ENCODE results near the gene AOC2. TPM values are rescaled to one million over a fixed set of nuclear protein-coding genes. Genes with fewer than 3 reads are reported as not detected.

The AOC2 gene
- total and polyA plus RNA-seq, 2 of the 13 experiments (the other 11 are each of a cell fraction or from before 2014, with no cell fraction given): 1.2 to 3.3 TPM

DNA sequence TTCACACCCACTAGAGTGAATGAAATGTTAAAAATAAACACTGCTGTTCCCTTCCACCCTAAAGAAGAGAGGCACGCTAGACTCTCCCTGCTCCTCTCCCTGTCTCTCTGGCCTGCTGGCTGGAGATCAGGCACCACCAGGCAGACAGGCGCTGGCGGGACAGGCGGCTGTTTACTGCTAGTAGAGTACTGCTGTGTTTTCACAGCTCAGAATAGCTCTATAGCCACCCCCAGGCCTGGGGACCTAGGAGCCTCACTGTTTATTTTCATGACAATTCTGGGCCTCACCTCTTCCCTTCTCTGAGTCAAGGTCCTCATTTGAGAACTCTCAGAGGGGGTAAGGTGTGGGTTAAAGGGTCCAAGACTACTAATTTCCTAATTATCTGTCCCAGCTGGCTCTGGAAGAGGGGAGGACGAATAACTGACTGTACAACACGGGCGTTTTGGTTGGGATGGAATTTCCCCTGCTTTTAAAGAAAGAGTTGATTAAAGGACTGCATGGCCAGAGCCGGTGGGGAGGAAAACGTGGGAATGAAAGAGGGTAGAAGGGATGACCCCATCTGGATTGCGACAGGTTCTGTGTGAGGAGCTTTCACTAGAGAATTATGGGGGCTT lies 47.3 kb downstream of the AOC2 start (continued):
- TF ChIP-seq ZNF792 (CRISPR knock-in tag; IDR thresholded peaks at IDR 0.05) (peak; percentile 65; the same call in 1 of the 2 replicates), ZBTB3 (CRISPR knock-in tag; IDR thresholded peaks at IDR 0.05; ENCODE audit: borderline replicate concordance, low read depth) (no peak), MAFF (IDR thresholded peaks at IDR 0.05; ENCODE audit: low read depth, low read length) (no peak), ZNF564 (CRISPR knock-in tag; IDR thresholded peaks at IDR 0.05) (no peak), HNRNPL (IDR thresholded peaks at IDR 0.05; ENCODE audit: low read depth, low read length) (no peak), ZNF510 (CRISPR knock-in tag; IDR thresholded peaks at IDR 0.05; ENCODE audit: low read depth) (no peak), ZZZ3 (CRISPR knock-in tag; IDR thresholded peaks at IDR 0.05; ENCODE audit: borderline replicate concordance) (no peak), SOX5 (CRISPR knock-in tag; IDR thresholded peaks at IDR 0.05; ENCODE audit: borderline replicate concordance) (peak; percentile 53; the same call in 1 of the 2 replicates), BHLHE40 (IDR thresholded peaks at IDR 0.05; ENCODE audit: low read length) (no peak), ZNF446 (CRISPR knock-in tag; IDR thresholded peaks at IDR 0.05) (no peak), NFE2L2 (IDR thresholded peaks at IDR 0.05; ENCODE audit: low read length) (no peak), TAF15 (IDR thresholded peaks at IDR 0.05; ENCODE audit: low read depth, low read length, poor library complexity, severe bottlenecking) (no peak), ZBTB8A (CRISPR knock-in tag; IDR thresholded peaks at IDR 0.05; ENCODE audit: borderline replicate concordance, low read depth) (no peak), IKZF1 (IDR thresholded peaks at IDR 0.05) (no peak), ZNF614 (CRISPR knock-in tag; IDR thresholded peaks at IDR 0.05; ENCODE audit: borderline replicate concordance) (0 out of 2 replicates have a peak, but pooled peaks have one; percentile 67)
- TF ChIP-seq, protein P1, sequence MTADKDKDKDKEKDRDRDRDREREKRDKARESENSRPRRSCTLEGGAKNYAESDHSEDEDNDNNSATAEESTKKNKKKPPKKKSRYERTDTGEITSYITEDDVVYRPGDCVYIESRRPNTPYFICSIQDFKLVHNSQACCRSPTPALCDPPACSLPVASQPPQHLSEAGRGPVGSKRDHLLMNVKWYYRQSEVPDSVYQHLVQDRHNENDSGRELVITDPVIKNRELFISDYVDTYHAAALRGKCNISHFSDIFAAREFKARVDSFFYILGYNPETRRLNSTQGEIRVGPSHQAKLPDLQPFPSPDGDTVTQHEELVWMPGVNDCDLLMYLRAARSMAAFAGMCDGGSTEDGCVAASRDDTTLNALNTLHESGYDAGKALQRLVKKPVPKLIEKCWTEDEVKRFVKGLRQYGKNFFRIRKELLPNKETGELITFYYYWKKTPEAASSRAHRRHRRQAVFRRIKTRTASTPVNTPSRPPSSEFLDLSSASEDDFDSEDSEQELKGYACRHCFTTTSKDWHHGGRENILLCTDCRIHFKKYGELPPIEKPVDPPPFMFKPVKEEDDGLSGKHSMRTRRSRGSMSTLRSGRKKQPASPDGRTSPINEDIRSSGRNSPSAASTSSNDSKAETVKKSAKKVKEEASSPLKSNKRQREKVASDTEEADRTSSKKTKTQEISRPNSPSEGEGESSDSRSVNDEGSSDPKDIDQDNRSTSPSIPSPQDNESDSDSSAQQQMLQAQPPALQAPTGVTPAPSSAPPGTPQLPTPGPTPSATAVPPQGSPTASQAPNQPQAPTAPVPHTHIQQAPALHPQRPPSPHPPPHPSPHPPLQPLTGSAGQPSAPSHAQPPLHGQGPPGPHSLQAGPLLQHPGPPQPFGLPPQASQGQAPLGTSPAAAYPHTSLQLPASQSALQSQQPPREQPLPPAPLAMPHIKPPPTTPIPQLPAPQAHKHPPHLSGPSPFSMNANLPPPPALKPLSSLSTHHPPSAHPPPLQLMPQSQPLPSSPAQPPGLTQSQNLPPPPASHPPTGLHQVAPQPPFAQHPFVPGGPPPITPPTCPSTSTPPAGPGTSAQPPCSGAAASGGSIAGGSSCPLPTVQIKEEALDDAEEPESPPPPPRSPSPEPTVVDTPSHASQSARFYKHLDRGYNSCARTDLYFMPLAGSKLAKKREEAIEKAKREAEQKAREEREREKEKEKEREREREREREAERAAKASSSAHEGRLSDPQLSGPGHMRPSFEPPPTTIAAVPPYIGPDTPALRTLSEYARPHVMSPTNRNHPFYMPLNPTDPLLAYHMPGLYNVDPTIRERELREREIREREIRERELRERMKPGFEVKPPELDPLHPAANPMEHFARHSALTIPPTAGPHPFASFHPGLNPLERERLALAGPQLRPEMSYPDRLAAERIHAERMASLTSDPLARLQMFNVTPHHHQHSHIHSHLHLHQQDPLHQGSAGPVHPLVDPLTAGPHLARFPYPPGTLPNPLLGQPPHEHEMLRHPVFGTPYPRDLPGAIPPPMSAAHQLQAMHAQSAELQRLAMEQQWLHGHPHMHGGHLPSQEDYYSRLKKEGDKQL (CRISPR knock-in tag; IDR thresholded peaks at IDR 0.05; ENCODE audit: low read depth): no peak
- TF ChIP-seq, protein P2, sequence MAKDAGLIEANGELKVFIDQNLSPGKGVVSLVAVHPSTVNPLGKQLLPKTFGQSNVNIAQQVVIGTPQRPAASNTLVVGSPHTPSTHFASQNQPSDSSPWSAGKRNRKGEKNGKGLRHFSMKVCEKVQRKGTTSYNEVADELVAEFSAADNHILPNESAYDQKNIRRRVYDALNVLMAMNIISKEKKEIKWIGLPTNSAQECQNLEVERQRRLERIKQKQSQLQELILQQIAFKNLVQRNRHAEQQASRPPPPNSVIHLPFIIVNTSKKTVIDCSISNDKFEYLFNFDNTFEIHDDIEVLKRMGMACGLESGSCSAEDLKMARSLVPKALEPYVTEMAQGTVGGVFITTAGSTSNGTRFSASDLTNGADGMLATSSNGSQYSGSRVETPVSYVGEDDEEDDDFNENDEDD (CRISPR knock-in tag; IDR thresholded peaks at IDR 0.05; ENCODE audit: borderline replicate concordance): no peak
- TF ChIP-seq, protein P3, sequence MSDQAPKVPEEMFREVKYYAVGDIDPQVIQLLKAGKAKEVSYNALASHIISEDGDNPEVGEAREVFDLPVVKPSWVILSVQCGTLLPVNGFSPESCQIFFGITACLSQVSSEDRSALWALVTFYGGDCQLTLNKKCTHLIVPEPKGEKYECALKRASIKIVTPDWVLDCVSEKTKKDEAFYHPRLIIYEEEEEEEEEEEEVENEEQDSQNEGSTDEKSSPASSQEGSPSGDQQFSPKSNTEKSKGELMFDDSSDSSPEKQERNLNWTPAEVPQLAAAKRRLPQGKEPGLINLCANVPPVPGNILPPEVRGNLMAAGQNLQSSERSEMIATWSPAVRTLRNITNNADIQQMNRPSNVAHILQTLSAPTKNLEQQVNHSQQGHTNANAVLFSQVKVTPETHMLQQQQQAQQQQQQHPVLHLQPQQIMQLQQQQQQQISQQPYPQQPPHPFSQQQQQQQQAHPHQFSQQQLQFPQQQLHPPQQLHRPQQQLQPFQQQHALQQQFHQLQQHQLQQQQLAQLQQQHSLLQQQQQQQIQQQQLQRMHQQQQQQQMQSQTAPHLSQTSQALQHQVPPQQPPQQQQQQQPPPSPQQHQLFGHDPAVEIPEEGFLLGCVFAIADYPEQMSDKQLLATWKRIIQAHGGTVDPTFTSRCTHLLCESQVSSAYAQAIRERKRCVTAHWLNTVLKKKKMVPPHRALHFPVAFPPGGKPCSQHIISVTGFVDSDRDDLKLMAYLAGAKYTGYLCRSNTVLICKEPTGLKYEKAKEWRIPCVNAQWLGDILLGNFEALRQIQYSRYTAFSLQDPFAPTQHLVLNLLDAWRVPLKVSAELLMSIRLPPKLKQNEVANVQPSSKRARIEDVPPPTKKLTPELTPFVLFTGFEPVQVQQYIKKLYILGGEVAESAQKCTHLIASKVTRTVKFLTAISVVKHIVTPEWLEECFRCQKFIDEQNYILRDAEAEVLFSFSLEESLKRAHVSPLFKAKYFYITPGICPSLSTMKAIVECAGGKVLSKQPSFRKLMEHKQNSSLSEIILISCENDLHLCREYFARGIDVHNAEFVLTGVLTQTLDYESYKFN (CRISPR knock-in tag; conservative IDR thresholded peaks at IDR 0.05): peak; percentile 80

Data from HepG2 (cell line).